ENCODE measurements around the gene CCDC6.

DNA sequence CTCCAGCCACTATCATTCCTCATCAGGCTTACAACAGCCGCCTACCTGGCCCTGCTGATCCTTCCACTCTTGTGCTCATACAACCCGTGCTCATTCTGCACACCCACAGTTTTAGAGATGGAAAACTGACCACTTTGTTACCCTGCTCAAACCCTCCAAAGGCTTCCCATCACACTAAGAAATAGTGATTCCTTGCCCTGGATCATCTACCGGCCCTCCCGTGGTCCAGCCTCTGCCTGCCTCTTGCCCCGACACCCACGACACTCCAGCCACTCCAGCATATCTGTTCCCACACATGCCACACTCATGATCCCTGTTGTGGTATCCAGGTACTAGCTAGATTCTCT lies 36.8 kb downstream of the CCDC6 start:
- no peak for TF ChIP-seq CTCF (IDR thresholded peaks at IDR 0.05)
- no peak for TF ChIP-seq EP300 (IDR thresholded peaks at IDR 0.05)
- no peak for TF ChIP-seq POLR2A (IDR thresholded peaks at IDR 0.05)
- TF ChIP-seq POLR2AphosphoS5 (IDR thresholded peaks at IDR 0.05) = no peak
